ENCODE measurements around the gene PDE7B.

PDE7B gene

GRCh38 chr6:135936606-135937005 lies 85.1 kb downstream of the PDE7B start:
- no peak for DNase-seq (ENCODE audit: low read depth in 2 of 2)

GRCh38 chr6:135937106-135937505 lies 85.6 kb downstream of the PDE7B start:
- DNase-seq (ENCODE audit: low read depth in 2 of 2), result no peak

- no peak for DNase-seq (ENCODE audit: low read depth in 2 of 2)
Measured at GRCh38 chr6:135938576-135939207, 87.2 kb downstream of the PDE7B start.

GRCh38 chr6:135939208-135939591 lies 87.7 kb downstream of the PDE7B start:
- no peak for DNase-seq (ENCODE audit: low read depth in 2 of 2)

GRCh38 chr6:135940616-135941167 lies 89.2 kb downstream of the PDE7B start:
- no peak for DNase-seq (ENCODE audit: low read depth in 2 of 2)

GRCh38 chr6:135941275-135942025 lies 89.9 kb downstream of the PDE7B start:
- DNase-seq (ENCODE audit: low read depth in 2 of 2), result no peak

GRCh38 chr6:135944120-135944519 lies 92.6 kb downstream of the PDE7B start:
- no peak for DNase-seq (ENCODE audit: low read depth in 2 of 2)

GRCh38 chr6:135946674-135947073 lies 95.2 kb downstream of the PDE7B start:
- DNase-seq (ENCODE audit: low read depth in 2 of 2), result no peak

- no peak for DNase-seq (ENCODE audit: low read depth in 2 of 2)
Measured at GRCh38 chr6:135950669-135951068, 99.2 kb downstream of the PDE7B start.

- DNase-seq (ENCODE audit: low read depth in 2 of 2), result no peak
Measured at GRCh38 chr6:135951169-135951568, 99.7 kb downstream of the PDE7B start.

- no peak for DNase-seq (ENCODE audit: low read depth in 2 of 2)
Measured at GRCh38 chr6:135953818-135954217, 102.3 kb downstream of the PDE7B start.

GRCh38 chr6:135955099-135955498 lies 103.6 kb downstream of the PDE7B start:
- DNase-seq (ENCODE audit: low read depth in 2 of 2), result no peak

- DNase-seq (ENCODE audit: low read depth in 2 of 2), result no peak
Measured at GRCh38 chr6:135962731-135963130, 111.2 kb downstream of the PDE7B start.

GRCh38 chr6:135970750-135971149 lies 119.2 kb downstream of the PDE7B start:
- DNase-seq (ENCODE audit: low read depth in 2 of 2), result no peak

GRCh38 chr6:135971351-135971750 lies 119.8 kb downstream of the PDE7B start:
- DNase-seq (ENCODE audit: low read depth in 2 of 2), result no peak

GRCh38 chr6:135972150-135972549 lies 120.6 kb downstream of the PDE7B start:
- DNase-seq (ENCODE audit: low read depth in 2 of 2), result no peak

- DNase-seq (ENCODE audit: low read depth in 2 of 2), result no peak
Measured at GRCh38 chr6:135972586-135972985, 121.1 kb downstream of the PDE7B start.

- no peak for DNase-seq (ENCODE audit: low read depth in 2 of 2)
Measured at GRCh38 chr6:135974426-135974825, 122.9 kb downstream of the PDE7B start.

GRCh38 chr6:135976585-135976984 lies 125.1 kb downstream of the PDE7B start:
- DNase-seq (ENCODE audit: low read depth in 2 of 2), result no peak

- no peak for DNase-seq (ENCODE audit: low read depth in 2 of 2)
Measured at GRCh38 chr6:135983093-135983492, 131.6 kb downstream of the PDE7B start.

GRCh38 chr6:135983718-135984343 lies 132.3 kb downstream of the PDE7B start:
- no peak for DNase-seq (ENCODE audit: low read depth in 2 of 2)

- DNase-seq (ENCODE audit: low read depth in 2 of 2), result no peak
Measured at GRCh38 chr6:135985471-135985870, 134.0 kb downstream of the PDE7B start.

- no peak for DNase-seq (ENCODE audit: low read depth in 2 of 2)
Measured at GRCh38 chr6:135987226-135987625, 135.7 kb downstream of the PDE7B start.
